ENCODE measurements around the gene DPP9. TPM values are rescaled to one million over a fixed set of nuclear protein-coding genes. Genes with fewer than 3 reads are reported as not detected.
A peak's percentile ranks its signal among the peaks of the same experiment; 100 is the strongest.
"Not testable (repeated sequence)": the region's sequence is repeated elsewhere in the genome, so short reads cannot be mapped to it uniquely, and the experiment has no call there.

DPP9 gene
- polyA plus RNA-seq, 1 of the 3 experiments (the other 2 are of a cell fraction) = 17.1 TPM

- TF ChIP-seq FOXM1 (IDR thresholded peaks at IDR 0.05; ENCODE audit: low read depth) = no peak
These were observed 24.5 kb upstream of the DPP9 start (continued) for GRCh38 chr19:4748185-4748584.

- DNase-seq = no peak
- H3K9me3 ChIP-seq = no peaks in the 10 kb centered on the region
- no peak overlapping the region for H3K9ac ChIP-seq
- TF ChIP-seq GATA2 (CRISPR knock-in tag; IDR thresholded peaks at IDR 0.05) (no peak), REST (IDR thresholded peaks at IDR 0.05; ENCODE audit: low read depth, low read length) (no peak), SIN3A (IDR thresholded peaks at IDR 0.05; ENCODE audit: borderline replicate concordance, low read depth, low read length) (no peak), RFX5 (IDR thresholded peaks at IDR 0.05; ENCODE audit: low read length) (no peak), EZH2phosphoT487 (IDR thresholded peaks at IDR 0.05; ENCODE audit: borderline replicate concordance, low read depth) (no peak), GABPA (IDR thresholded peaks at IDR 0.05; ENCODE audit: low read depth) (no peak), FOXJ3 (CRISPR knock-in tag; IDR thresholded peaks at IDR 0.05) (no peak), NRF1 (IDR thresholded peaks at IDR 0.05; ENCODE audit: low read depth, low read length) (no peak), NFIC (IDR thresholded peaks at IDR 0.05; ENCODE audit: borderline replicate concordance) (no peak), FOSL2 (IDR thresholded peaks at IDR 0.05; ENCODE audit: borderline replicate concordance, low read depth) (no peak), RAD21 (IDR thresholded peaks at IDR 0.05; ENCODE audit: low read length) (no peak), RCOR1 (IDR thresholded peaks at IDR 0.05; ENCODE audit: low read length) (no peak), TEAD4 (IDR thresholded peaks at IDR 0.05; ENCODE audit: borderline replicate concordance, insufficient read depth) (no peak), USF1 (IDR thresholded peaks at IDR 0.05; ENCODE audit: borderline replicate concordance, low read depth) (no peak), EP300 (IDR thresholded peaks at IDR 0.05; ENCODE audit: borderline replicate concordance in 1 of 2, low read depth in 1 of 2, low read length in 1 of 2) (no peak), JUND (IDR thresholded peaks at IDR 0.05) (no peak), POLR2AphosphoS5 (IDR thresholded peaks at IDR 0.05; ENCODE audit: low read depth, low read length) (no peak), TCF12 (IDR thresholded peaks at IDR 0.05) (no peak)
- no peak overlapping the region for H3K27ac ChIP-seq (ENCODE audit: low read depth in 2 of 2, low read length in 1 of 2)
- no peaks in the 10 kb centered on the region for H3K36me3 ChIP-seq (replicated peaks in 1 of 2; ENCODE audit: control insufficient read depth in 1 of 2, insufficient read depth in 2 of 2, low read length in 1 of 2)
- no peak overlapping the region for H3K4me3 ChIP-seq (ENCODE audit: low read depth in 2 of 2, low read length in 1 of 2)
- H3K79me2 ChIP-seq (ENCODE audit: insufficient read depth) = no peaks in the 10 kb centered on the region
- H3K9me2 ChIP-seq = no peaks in the 10 kb centered on the region
- ChIA-PET CTCF (interaction anchor here (0.8 to 1.3 kb wide), 4 partner anchors 9 to 105 kb away, joined by 3 to 4 read pairs (median 3); partner anchors contain the start of gene FEM1A), POLR2A (interaction anchor here (1.9 kb wide), 1 partner anchor 23 kb away, joined by 7 read pairs; no protein-coding TSS in a partner anchor)
- peaks cover 13% of the 10 kb centered on the region for H3F3A ChIP-seq (replicated peaks; ENCODE audit: insufficient read depth)
- H3K4me2 ChIP-seq = no peak overlapping the region
- WGBS (ENCODE audit: low lambda C conversion rate) = 86% methylated on average over 8 of the region's 8 CpGs
- no peak overlapping the region for H2AFZ ChIP-seq (ENCODE audit: low read depth)
- peaks cover 9 to 23% of the 10 kb centered on the region in 2 experiments; a peak in 2 of 4 replicates for H3K4me1 ChIP-seq (ENCODE audit: control insufficient read depth in 1 of 2, insufficient read depth in 2 of 2, low read depth in 1 of 2, low read length in 1 of 2)
- no peaks in the 10 kb centered on the region for H3K27me3 ChIP-seq (ENCODE audit: insufficient read depth)
- no peaks in the 10 kb centered on the region for H4K20me1 ChIP-seq (ENCODE audit: insufficient read depth)
These were observed 22.3 kb upstream of the DPP9 start for GRCh38 chr19:4745986-4746385.

- H3K27ac ChIP-seq (ENCODE audit: low read depth in 2 of 2, low read length in 1 of 2) = peak overlapping the region; percentile 47 to 63; a peak in 3 of 4 replicates
- H3K9ac ChIP-seq, CTCF ChIA-PET: not testable (repeated sequence)
These were observed 21.5 kb upstream of the DPP9 start for GRCh38 chr19:4745175-4745574.

More at GRCh38 chr19:4745175-4745574, 21.5 kb upstream of the DPP9 start:
- H3K9me2 ChIP-seq; H4K20me1 ChIP-seq (ENCODE audit: insufficient read depth); H2AFZ ChIP-seq (ENCODE audit: low read depth); H3K9me3 ChIP-seq; H3K4me3 ChIP-seq (ENCODE audit: low read depth in 2 of 2, low read length in 1 of 2); H3K36me3 ChIP-seq (replicated peaks in 1 of 2; ENCODE audit: control insufficient read depth in 1 of 2, insufficient read depth in 2 of 2, low read length in 1 of 2); H3K79me2 ChIP-seq (ENCODE audit: insufficient read depth); DNase-seq; H3K27me3 ChIP-seq (ENCODE audit: insufficient read depth): not testable (repeated sequence)
- POLR2A ChIA-PET = interaction anchor here (1.9 kb wide), 1 partner anchor 24 kb away, joined by 7 read pairs; no protein-coding TSS in a partner anchor
- Histone ChIP-seq H3F3A (replicated peaks; ENCODE audit: insufficient read depth) (peaks cover 13% of the 10 kb centered on the region), H3K4me2 (peak overlapping the region; percentile 53; the same call in 1 of the 2 replicates), H3K4me1 (ENCODE audit: control insufficient read depth in 1 of 2, insufficient read depth in 2 of 2, low read depth in 1 of 2, low read length in 1 of 2) (peaks cover 9 to 23% of the 10 kb centered on the region in 2 experiments; a peak in 2 of 4 replicates)
- WGBS (ENCODE audit: low lambda C conversion rate) = 89% methylated on average over 10 of the region's 10 CpGs
